Psoas muscle (tissue), 8 donors: Measurements from ENCODE around the gene SGSM1. TPM values are rescaled to one million over a fixed set of nuclear protein-coding genes. Genes with fewer than 3 reads are reported as not detected.

Experiments
- ATAC-seq, 4 donors: fragments of 200-7000 bp; cut with Tn5 transposase; one replicate each; pipeline ENCODE4 v1.9.1; 2020; ENCODE audit warnings: moderate library complexity in 3 of 4, mild to moderate bottlenecking in 2 of 4
- DNase-seq, 2 donors: peaks; one replicate each; pipeline ENCODE4 v3.0.0-alpha.2; 2020
- H3K27ac ChIP-seq: fragments of 200-600 bp; one replicate; pipeline ENCODE4 v1.8.0; 2022
- H3K27me3 ChIP-seq, 3 donors: fragments of 200-600 bp in 1 of 3; one replicate each; pipeline versions ENCODE4 v1.6.1 to v1.8.0; 2013 to 2022; ENCODE audit warnings: low read length in 2 of 3, mild to moderate bottlenecking in 2 of 3, moderate library complexity in 1 of 3; ENCODE audit not compliant: insufficient read depth in 3 of 3
- H3K36me3 ChIP-seq, 2 donors: fragments of 200-600 bp in 1 of 2; one replicate each; pipeline versions ENCODE4 v1.6.1 to v1.8.0; 2013 to 2022; ENCODE audit warnings: low read depth in 1 of 2, mild to moderate bottlenecking in 1 of 2, moderate library complexity in 1 of 2; ENCODE audit not compliant: insufficient read depth in 1 of 2
- H3K4me1 ChIP-seq: fragments of 200-600 bp; one replicate; pipeline ENCODE4 v1.8.0; 2022
- H3K4me3 ChIP-seq: fragments of 200-600 bp; one replicate; pipeline ENCODE4 v1.8.0; 2022; ENCODE audit warnings: mild to moderate bottlenecking
- H3K9me3 ChIP-seq: fragments of 200-600 bp; one replicate; pipeline ENCODE4 v1.8.0; 2022
- CTCF ChIP-seq: fragments of 200-600 bp; IDR thresholded peaks from one replicate; pipeline ENCODE4 v1.8.0; 2022; ENCODE audit warnings: antibody characterized with exemption
- WGBS, 3 donors: extraction: QIAGEN DNeasy Blood & Tissue Kit; methylation state at CpG; one replicate each; pipeline versions ENCODE4 v1.1.6 to v1.1.7; 2013; 5-methylcytosine and 5-hydroxymethylcytosine counted together
- intact Hi-C, 2 donors: fragments of 100-400 bp; cut with DNase I; formaldehyde crosslinking; loops; one replicate each; pipeline versions ENCODE4 v1.11.0 to v1.14.2; 2022
- polyA plus RNA-seq, 3 donors: library from polyadenylated mRNA; stranded (reverse); fragments of 200-250 nt; gene quantifications; one replicate each; pipeline ENCODE4 v1.2.3, GENCODE V29; 2013
- total RNA-seq, 4 donors: library from RNA; stranded (reverse); fragmentation: NEBNext Ultra II Directional in 2 of 4; extraction: Animal tissue kit (Norgen Biotek cat#: 25700) in 2 of 4; gene quantifications; one replicate each; pipeline versions ENCODE4 v1.2.1 to v1.2.4, GENCODE V29; 2021 to 2023
- donor health status: healthy with polysubstance abuse.
- donor health status: DM: no; HTN: no; CAD: no; lungs with moderate emphysema.
- donor health status: Bipolar disorder and iron deficiency.
- donor health status: healthy.
- donor health status: DM: yes; HTN: yes; CAD: no.
- donor health status: DM: no; HTN: no; CAD: no.
- donor health status: DM: no; HTN: no; CAD: no.
- donor health status: DM: yes; HTN: yes; CAD: no.

SGSM1 gene
- total and polyA plus RNA-seq, 7 donors = 0.03 to 0.98 (median 0.32) TPM

DNA sequence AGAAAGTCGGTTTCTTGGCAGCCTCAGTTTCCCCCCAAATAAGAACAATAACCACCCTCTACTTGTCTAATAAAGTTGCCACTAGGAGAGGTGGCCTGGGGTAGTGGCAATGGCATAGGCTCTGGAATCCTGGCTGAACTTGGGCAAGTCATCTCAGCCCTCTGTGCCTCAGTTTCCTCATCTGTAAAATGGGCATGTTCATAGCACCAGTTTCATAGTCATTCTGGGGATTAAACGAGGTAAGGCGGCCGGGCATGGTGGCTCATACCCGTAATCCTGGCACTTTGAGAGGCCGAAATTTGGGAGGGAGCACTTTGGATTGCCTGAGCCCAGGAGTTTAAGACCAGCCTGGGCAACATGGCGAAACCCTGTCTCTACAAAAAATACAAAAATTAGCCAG, 63.0 kb downstream of the SGSM1 start:
- H3K4me1 ChIP-seq = no peaks in the 10 kb centered on the region
- H3K4me3 ChIP-seq = no peak overlapping the region
- no peaks in the 10 kb centered on the region for H3K36me3 ChIP-seq
- no peak for DNase-seq
- intact Hi-C loops = no loop called here
- ATAC-seq = no peak
- TF ChIP-seq CTCF = no peak
- H3K27ac ChIP-seq = no peak overlapping the region
- 91 to 94% (median 94%) methylated on average over 7 of the region's 7 CpGs for WGBS, 3 donors
- H3K9me3 ChIP-seq = no peaks in the 10 kb centered on the region
- H3K27me3 ChIP-seq = peaks cover 0 to 2% (median 0%) of the 10 kb centered on the region in 3 donors

DNA sequence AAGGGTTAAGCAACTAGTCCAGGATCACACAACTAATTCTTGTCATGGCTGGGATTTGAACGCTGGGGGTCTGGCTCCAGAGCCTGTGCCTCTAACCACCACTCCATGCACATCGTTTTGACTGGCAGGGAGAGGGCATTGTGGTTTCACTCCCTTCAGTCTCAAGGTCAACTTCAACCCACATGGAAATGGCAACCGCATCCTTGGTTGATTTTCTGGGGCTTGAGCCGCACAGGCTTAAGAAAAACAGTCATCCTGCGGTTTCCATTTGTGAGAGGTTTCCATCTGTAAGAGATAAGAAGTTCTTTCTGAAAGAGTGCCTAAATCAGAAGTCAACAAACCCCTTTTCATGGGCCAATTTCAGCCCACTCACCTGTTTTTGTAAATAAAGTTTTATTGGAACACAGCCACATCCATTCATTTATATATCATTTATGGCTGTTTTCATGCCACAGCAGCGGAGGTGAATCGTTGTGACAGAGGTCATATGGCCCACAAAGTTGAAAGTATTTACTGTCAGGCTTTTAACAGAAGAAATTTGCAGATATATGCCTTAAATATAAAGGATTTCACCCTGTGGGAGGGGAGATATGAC, 65.7 kb downstream of the SGSM1 start:
- no peak for TF ChIP-seq CTCF
- no peaks in the 10 kb centered on the region for H3K36me3 ChIP-seq
- no peak overlapping the region for H3K27ac ChIP-seq
- H3K4me3 ChIP-seq = no peak overlapping the region
- no peaks in the 10 kb centered on the region for H3K4me1 ChIP-seq
- H3K9me3 ChIP-seq = no peaks in the 10 kb centered on the region
- DNase-seq (no peak), ATAC-seq (no peak)
- 79 to 87% (median 81%) methylated on average over 7 of the region's 7 CpGs for WGBS, 3 donors
- no peaks in the 10 kb centered on the region for H3K27me3 ChIP-seq
- intact Hi-C loops = no loop called here

- TF ChIP-seq CTCF = no peak
- ATAC-seq = no peak
- Histone ChIP-seq H3K4me1 (no peaks in the 10 kb centered on the region), H3K27ac (no peak overlapping the region), H3K4me3 (no peak overlapping the region), H3K9me3 (no peaks in the 10 kb centered on the region), H3K27me3 (peaks cover 0 to 2% (median 0%) of the 10 kb centered on the region in 3 donors), H3K36me3 (no peaks in the 10 kb centered on the region)
- intact Hi-C loops = no loop called here
- 23 to 31% (median 24%) methylated on average over 5 of the region's 5 CpGs for WGBS, 3 donors
- no peak for DNase-seq
These were observed 67.2 kb downstream of the SGSM1 start for GRCh38 chr22:24873226-24873625.

GRCh38 chr22:24875862-24876506, 70.0 kb downstream of the SGSM1 start:
- no peak for TF ChIP-seq CTCF
- intact Hi-C loops = no loop called here
- WGBS, 3 donors = 58 to 62% (median 60%) methylated on average over 4 of the region's 4 CpGs
- Histone ChIP-seq H3K9me3 (no peaks in the 10 kb centered on the region), H3K36me3 (no peaks in the 10 kb centered on the region), H3K4me3 (no peak overlapping the region), H3K27me3 (peaks cover 0 to 2% (median 0%) of the 10 kb centered on the region in 3 donors), H3K27ac (no peak overlapping the region), H3K4me1 (no peaks in the 10 kb centered on the region)
- ATAC-seq (no peak), DNase-seq (no peak)
